ENCODE data around the gene PRORP. TPM values are rescaled to one million over a fixed set of nuclear protein-coding genes. Genes with fewer than 3 reads are reported as not detected.

The PRORP gene
- total and polyA plus RNA-seq, 2 of the 13 experiments (the other 11 are each of a cell fraction or from before 2014, with no cell fraction given) = 48.9 to 88.7 TPM

GRCh38 chr14:35078082-35078481 is 44.3 kb upstream of the PRORP start (continued):
- TF ChIP-seq BRF2 (CRISPR knock-in tag; IDR thresholded peaks at IDR 0.05) = no peak
- TF ChIP-seq ZNF432 (CRISPR knock-in tag; IDR thresholded peaks at IDR 0.05; ENCODE audit: borderline replicate concordance) = no peak
- peak; percentile 50; the same call in 1 of the 2 replicates for TF ChIP-seq YEATS4 (CRISPR knock-in tag; IDR thresholded peaks at IDR 0.05; ENCODE audit: borderline replicate concordance)
- no peak for TF ChIP-seq ZNF646 (CRISPR knock-in tag; IDR thresholded peaks at IDR 0.05)
- no peak for TF ChIP-seq ATF7-NPFF (CRISPR knock-in tag; IDR thresholded peaks at IDR 0.05; ENCODE audit: low read depth)
- no peak for TF ChIP-seq ZNF251 (CRISPR knock-in tag; IDR thresholded peaks at IDR 0.05)
- TF ChIP-seq ATRX (CRISPR knock-in tag; IDR thresholded peaks at IDR 0.05; ENCODE audit: borderline replicate concordance) = no peak
- TF ChIP-seq HMG20A (CRISPR knock-in tag; IDR thresholded peaks at IDR 0.05; ENCODE audit: borderline replicate concordance) = no peak
- TF ChIP-seq, protein P1, sequence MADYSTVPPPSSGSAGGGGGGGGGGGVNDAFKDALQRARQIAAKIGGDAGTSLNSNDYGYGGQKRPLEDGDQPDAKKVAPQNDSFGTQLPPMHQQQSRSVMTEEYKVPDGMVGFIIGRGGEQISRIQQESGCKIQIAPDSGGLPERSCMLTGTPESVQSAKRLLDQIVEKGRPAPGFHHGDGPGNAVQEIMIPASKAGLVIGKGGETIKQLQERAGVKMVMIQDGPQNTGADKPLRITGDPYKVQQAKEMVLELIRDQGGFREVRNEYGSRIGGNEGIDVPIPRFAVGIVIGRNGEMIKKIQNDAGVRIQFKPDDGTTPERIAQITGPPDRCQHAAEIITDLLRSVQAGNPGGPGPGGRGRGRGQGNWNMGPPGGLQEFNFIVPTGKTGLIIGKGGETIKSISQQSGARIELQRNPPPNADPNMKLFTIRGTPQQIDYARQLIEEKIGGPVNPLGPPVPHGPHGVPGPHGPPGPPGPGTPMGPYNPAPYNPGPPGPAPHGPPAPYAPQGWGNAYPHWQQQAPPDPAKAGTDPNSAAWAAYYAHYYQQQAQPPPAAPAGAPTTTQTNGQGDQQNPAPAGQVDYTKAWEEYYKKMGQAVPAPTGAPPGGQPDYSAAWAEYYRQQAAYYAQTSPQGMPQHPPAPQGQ (CRISPR knock-in tag; IDR thresholded peaks at IDR 0.05; ENCODE audit: borderline replicate concordance) = no peak
- no peak for TF ChIP-seq DR1 (CRISPR knock-in tag; IDR thresholded peaks at IDR 0.05)
- no peak for TF ChIP-seq DNMT1 (CRISPR knock-in tag; IDR thresholded peaks at IDR 0.05)
- no peak for TF ChIP-seq HMGXB4 (CRISPR knock-in tag; IDR thresholded peaks at IDR 0.05; ENCODE audit: borderline replicate concordance in 1 of 2, low read depth in 1 of 2)
- TF ChIP-seq, protein P2, sequence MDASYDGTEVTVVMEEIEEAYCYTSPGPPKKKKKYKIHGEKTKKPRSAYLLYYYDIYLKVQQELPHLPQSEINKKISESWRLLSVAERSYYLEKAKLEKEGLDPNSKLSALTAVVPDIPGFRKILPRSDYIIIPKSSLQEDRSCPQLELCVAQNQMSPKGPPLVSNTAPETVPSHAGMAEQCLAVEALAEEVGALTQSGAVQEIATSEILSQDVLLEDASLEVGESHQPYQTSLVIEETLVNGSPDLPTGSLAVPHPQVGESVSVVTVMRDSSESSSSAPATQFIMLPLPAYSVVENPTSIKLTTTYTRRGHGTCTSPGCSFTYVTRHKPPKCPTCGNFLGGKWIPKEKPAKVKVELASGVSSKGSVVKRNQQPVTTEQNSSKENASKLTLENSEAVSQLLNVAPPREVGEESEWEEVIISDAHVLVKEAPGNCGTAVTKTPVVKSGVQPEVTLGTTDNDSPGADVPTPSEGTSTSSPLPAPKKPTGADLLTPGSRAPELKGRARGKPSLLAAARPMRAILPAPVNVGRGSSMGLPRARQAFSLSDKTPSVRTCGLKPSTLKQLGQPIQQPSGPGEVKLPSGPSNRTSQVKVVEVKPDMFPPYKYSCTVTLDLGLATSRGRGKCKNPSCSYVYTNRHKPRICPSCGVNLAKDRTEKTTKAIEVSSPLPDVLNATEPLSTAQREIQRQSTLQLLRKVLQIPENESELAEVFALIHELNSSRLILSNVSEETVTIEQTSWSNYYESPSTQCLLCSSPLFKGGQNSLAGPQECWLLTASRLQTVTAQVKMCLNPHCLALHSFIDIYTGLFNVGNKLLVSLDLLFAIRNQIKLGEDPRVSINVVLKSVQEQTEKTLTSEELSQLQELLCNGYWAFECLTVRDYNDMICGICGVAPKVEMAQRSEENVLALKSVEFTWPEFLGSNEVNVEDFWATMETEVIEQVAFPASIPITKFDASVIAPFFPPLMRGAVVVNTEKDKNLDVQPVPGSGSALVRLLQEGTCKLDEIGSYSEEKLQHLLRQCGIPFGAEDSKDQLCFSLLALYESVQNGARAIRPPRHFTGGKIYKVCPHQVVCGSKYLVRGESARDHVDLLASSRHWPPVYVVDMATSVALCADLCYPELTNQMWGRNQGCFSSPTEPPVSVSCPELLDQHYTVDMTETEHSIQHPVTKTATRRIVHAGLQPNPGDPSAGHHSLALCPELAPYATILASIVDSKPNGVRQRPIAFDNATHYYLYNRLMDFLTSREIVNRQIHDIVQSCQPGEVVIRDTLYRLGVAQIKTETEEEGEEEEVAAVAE (CRISPR knock-in tag; IDR thresholded peaks at IDR 0.05; ENCODE audit: borderline replicate concordance) = no peak

All from HepG2 (cell line).